ENCODE results near the gene AEN. TPM values are rescaled to one million over a fixed set of nuclear protein-coding genes. Genes with fewer than 3 reads are reported as not detected.

The AEN gene
- total RNA-seq, 1 donor from 2014 or later, result 90.6 TPM

DNA sequence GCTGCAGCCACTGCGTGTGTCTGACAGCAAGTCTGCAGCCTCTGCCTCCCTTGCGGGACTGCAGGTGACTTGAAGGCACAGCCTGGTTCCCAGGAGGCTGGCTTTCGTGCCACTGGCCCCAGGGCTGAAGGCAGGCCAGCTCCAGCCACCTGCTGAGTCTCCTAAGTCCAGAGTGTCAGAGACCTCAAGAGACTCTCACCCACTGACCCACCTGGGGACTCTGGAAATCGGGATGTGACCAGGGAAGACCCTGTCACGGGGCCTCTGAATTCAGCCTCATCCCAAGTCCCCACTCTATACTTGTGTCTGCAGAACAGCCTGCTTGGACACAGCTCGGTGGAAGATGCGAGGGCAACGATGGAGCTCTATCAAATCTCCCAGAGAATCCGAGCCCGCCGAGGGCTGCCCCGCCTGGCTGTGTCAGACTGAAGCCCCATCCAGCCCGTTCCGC, 34.0 kb downstream of the AEN start:
- peaks cover 14% of the 10 kb centered on the region for H3K4me1 Mint-ChIP-seq (ENCODE audit: low read depth, unreplicated experiment)
- no peaks in the 10 kb centered on the region for H4K20me1 ChIP-seq (ENCODE audit: insufficient read depth, low read length)
- no peak overlapping the region for H3K27ac ChIP-seq (ENCODE audit: low read depth, low read length)
- H3K4me1 ChIP-seq (ENCODE audit: insufficient read depth, low read length), result peaks cover 12% of the 10 kb centered on the region
- no peak for TF ChIP-seq EZH2 (IDR thresholded peaks at IDR 0.05; ENCODE audit: insufficient read depth, low read length)
- no peak for TF ChIP-seq CTCF (IDR thresholded peaks at IDR 0.05; ENCODE audit: insufficient read depth, low read depth, low read length)
- no peaks in the 10 kb centered on the region for H3K36me3 Mint-ChIP-seq (ENCODE audit: low read depth, unreplicated experiment)
- no peak overlapping the region for H3K4me2 ChIP-seq (ENCODE audit: low read length)
- H3K27me3 ChIP-seq (ENCODE audit: insufficient read depth, low read length), result no peaks in the 10 kb centered on the region
- FAIRE-seq (no peak), DNase-seq (ENCODE audit: low read depth) (no peak)
- no peaks in the 10 kb centered on the region for H3K9me3 Mint-ChIP-seq (ENCODE audit: unreplicated experiment)
- H3K9ac ChIP-seq (ENCODE audit: low read length), result no peak overlapping the region
- no peak overlapping the region for H3K27ac Mint-ChIP-seq (ENCODE audit: unreplicated experiment)
- no peaks in the 10 kb centered on the region for H3K9me3 ChIP-seq (ENCODE audit: insufficient read depth, low read depth, low read length)
- H3K79me2 ChIP-seq (ENCODE audit: insufficient read depth, low read length), result no peaks in the 10 kb centered on the region
- H3K36me3 ChIP-seq (ENCODE audit: insufficient read depth, low read length), result no peaks in the 10 kb centered on the region
- H2AFZ ChIP-seq (ENCODE audit: low read depth, low read length), result no peak overlapping the region
- no peak overlapping the region for H3K4me3 ChIP-seq (ENCODE audit: insufficient read depth, low read depth, low read length)
- H3K27me3 Mint-ChIP-seq (ENCODE audit: low read depth, unreplicated experiment), result peaks cover 19% of the 10 kb centered on the region
- no peak overlapping the region for H3K4me3 Mint-ChIP-seq (ENCODE audit: unreplicated experiment)

DNA sequence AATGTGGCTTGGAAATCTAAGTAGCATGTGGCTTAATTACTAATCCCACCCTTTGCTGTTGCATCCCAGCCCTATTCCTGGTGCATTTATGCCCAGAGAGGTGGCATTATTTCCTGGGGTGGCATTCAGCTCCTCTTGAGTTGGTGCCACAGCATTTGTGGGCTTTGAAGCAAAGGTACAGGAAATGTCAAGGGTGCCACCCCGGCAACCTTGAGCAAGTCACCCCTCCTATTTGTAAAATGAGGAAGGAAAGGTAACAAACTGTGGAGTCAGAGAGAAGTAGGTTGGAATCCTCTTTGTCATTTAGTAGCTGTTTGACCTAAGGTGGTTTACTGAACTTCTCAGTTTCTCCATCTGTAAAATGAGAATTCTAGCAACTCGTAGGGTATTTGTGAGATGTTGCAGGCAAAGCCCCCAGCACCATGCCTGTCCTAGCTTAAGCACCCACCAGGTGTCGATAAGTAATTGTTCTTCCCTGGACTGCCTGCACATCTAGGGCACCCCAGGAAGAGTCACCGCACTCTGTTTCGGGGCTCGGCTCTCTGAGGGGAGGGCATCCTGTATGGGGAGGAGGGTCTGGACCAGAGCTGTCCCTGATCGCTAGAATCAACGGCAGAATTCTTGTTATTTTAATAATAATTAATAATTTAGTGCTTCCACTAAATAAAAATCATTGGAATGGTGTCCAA, 34.8 kb downstream of the AEN start:
- no peaks in the 10 kb centered on the region for H3K9me3 Mint-ChIP-seq (ENCODE audit: unreplicated experiment)
- no peaks in the 10 kb centered on the region for H3K36me3 Mint-ChIP-seq (ENCODE audit: low read depth, unreplicated experiment)
- no peak overlapping the region for H3K27ac Mint-ChIP-seq (ENCODE audit: unreplicated experiment)
- Histone ChIP-seq H4K20me1 (ENCODE audit: insufficient read depth, low read length) (no peaks in the 10 kb centered on the region), H3K9me3 (ENCODE audit: insufficient read depth, low read depth, low read length) (no peaks in the 10 kb centered on the region), H3K27me3 (ENCODE audit: insufficient read depth, low read length) (no peaks in the 10 kb centered on the region), H3K36me3 (ENCODE audit: insufficient read depth, low read length) (no peaks in the 10 kb centered on the region), H3K4me1 (ENCODE audit: insufficient read depth, low read length) (peaks cover 14% of the 10 kb centered on the region), H3K4me3 (ENCODE audit: insufficient read depth, low read depth, low read length) (no peak overlapping the region), H3K27ac (ENCODE audit: low read depth, low read length) (no peak overlapping the region), H2AFZ (ENCODE audit: low read depth, low read length) (no peak overlapping the region), H3K9ac (ENCODE audit: low read length) (no peak overlapping the region), H3K79me2 (ENCODE audit: insufficient read depth, low read length) (no peaks in the 10 kb centered on the region), H3K4me2 (ENCODE audit: low read length) (no peak overlapping the region)
- FAIRE-seq, result no peak
- TF ChIP-seq EZH2 (IDR thresholded peaks at IDR 0.05; ENCODE audit: insufficient read depth, low read length) (no peak), CTCF (IDR thresholded peaks at IDR 0.05; ENCODE audit: insufficient read depth, low read depth, low read length) (no peak)
- H3K4me3 Mint-ChIP-seq (ENCODE audit: unreplicated experiment), result no peak overlapping the region
- no peak for DNase-seq (ENCODE audit: low read depth)
- peaks cover 12% of the 10 kb centered on the region for H3K4me1 Mint-ChIP-seq (ENCODE audit: low read depth, unreplicated experiment)
- H3K27me3 Mint-ChIP-seq (ENCODE audit: low read depth, unreplicated experiment), result peaks cover 19% of the 10 kb centered on the region

- FAIRE-seq (no peak), DNase-seq (ENCODE audit: low read depth) (no peak)
- Mint-ChIP-seq H3K4me3 (ENCODE audit: unreplicated experiment) (no peak overlapping the region), H3K27me3 (ENCODE audit: low read depth, unreplicated experiment) (peaks cover 19% of the 10 kb centered on the region), H3K27ac (ENCODE audit: unreplicated experiment) (no peak overlapping the region), H3K9me3 (ENCODE audit: unreplicated experiment) (no peaks in the 10 kb centered on the region), H3K36me3 (ENCODE audit: low read depth, unreplicated experiment) (no peaks in the 10 kb centered on the region), H3K4me1 (ENCODE audit: low read depth, unreplicated experiment) (peaks cover 7% of the 10 kb centered on the region)
- Histone ChIP-seq H3K36me3 (ENCODE audit: insufficient read depth, low read length) (no peaks in the 10 kb centered on the region), H3K4me3 (ENCODE audit: insufficient read depth, low read depth, low read length) (no peak overlapping the region), H3K27ac (ENCODE audit: low read depth, low read length) (no peak overlapping the region), H2AFZ (ENCODE audit: low read depth, low read length) (no peak overlapping the region), H3K79me2 (ENCODE audit: insufficient read depth, low read length) (no peaks in the 10 kb centered on the region), H3K4me1 (ENCODE audit: insufficient read depth, low read length) (peaks cover 15% of the 10 kb centered on the region), H3K4me2 (ENCODE audit: low read length) (no peak overlapping the region), H3K9me3 (ENCODE audit: insufficient read depth, low read depth, low read length) (no peaks in the 10 kb centered on the region), H3K9ac (ENCODE audit: low read length) (no peak overlapping the region), H4K20me1 (ENCODE audit: insufficient read depth, low read length) (no peaks in the 10 kb centered on the region), H3K27me3 (ENCODE audit: insufficient read depth, low read length) (no peaks in the 10 kb centered on the region)
- TF ChIP-seq CTCF (IDR thresholded peaks at IDR 0.05; ENCODE audit: insufficient read depth, low read depth, low read length) (no peak), EZH2 (IDR thresholded peaks at IDR 0.05; ENCODE audit: insufficient read depth, low read length) (no peak)
Measured at GRCh38 chr15:88656760-88657221, 35.7 kb downstream of the AEN start.

Measured in astrocyte (in vitro differentiated cells and primary cell).